Urinary bladder (tissue), 4 donors: ENCODE results near the gene NPBWR2. TPM values are rescaled to one million over a fixed set of nuclear protein-coding genes. Genes with fewer than 3 reads are reported as not detected.

Experiments
- DNase-seq: peaks from one replicate; pipeline ENCODE4 v3.0.0-alpha.2; 2015; ENCODE audit errors: extremely low spot score
- H3K27ac ChIP-seq: one replicate; pipeline ENCODE4 v1.5.1; 2013; ENCODE audit warnings: low read depth, mild to moderate bottlenecking, moderate library complexity
- H3K36me3 ChIP-seq: one replicate; pipeline ENCODE4 v1.6.1; 2013; ENCODE audit warnings: mild to moderate bottlenecking, moderate library complexity; ENCODE audit not compliant: insufficient read depth
- H3K4me1 ChIP-seq: one replicate; pipeline ENCODE4 v1.6.1; 2013; ENCODE audit warnings: mild to moderate bottlenecking, moderate library complexity; ENCODE audit not compliant: insufficient read depth
- H3K4me3 ChIP-seq: one replicate; pipeline ENCODE4 v1.5.1; 2013; ENCODE audit warnings: low read depth, low read length
- WGBS: extraction: QIAGEN DNeasy Blood & Tissue Kit; methylation state at CpG from one replicate; pipeline ENCODE4 v1.1.7; 2013; 5-methylcytosine and 5-hydroxymethylcytosine counted together
- polyA plus RNA-seq: library from polyadenylated mRNA; stranded (reverse); fragments of 200-250 nt; gene quantifications from one replicate; pipeline ENCODE4 v1.2.3, GENCODE V29; 2013
- total RNA-seq: library from RNA; depleted of rRNA; stranded (reverse); fragments of >200 nt; gene quantifications from one replicate; pipeline ENCODE4 v1.2.3, GENCODE V29; 2014
- donor health status: healthy with polysubstance abuse.
- donor health status: healthy.

Gene NPBWR2
- total and polyA plus RNA-seq, 2 donors, result not detected

DNA sequence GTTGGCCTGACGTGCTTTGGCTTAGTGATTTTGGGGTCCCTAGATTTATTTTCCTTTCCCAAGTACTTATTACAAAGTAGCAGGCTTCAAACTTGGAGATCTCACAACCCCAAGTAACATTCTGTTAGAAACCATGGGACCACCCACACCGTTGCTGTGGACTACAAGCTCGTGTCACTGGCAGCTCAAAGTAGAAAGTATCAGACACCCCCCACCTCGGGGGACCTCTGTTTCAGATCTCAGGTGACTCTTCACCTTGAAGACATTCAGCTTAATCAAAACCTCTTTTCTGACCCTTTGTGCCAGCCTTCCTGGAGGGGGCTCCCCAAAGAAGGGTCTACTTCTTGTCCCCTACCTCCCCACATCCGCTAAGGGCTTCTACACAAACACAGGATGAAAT, 41.2 kb upstream of the NPBWR2 start:
- no peaks in the 10 kb centered on the region for H3K4me1 ChIP-seq
- H3K36me3 ChIP-seq, result no peaks in the 10 kb centered on the region
- DNase-seq, result no peak
- 72% methylated on average over 5 of the region's 5 CpGs for WGBS
- no peak overlapping the region for H3K27ac ChIP-seq
- H3K4me3 ChIP-seq, result no peak overlapping the region

DNA sequence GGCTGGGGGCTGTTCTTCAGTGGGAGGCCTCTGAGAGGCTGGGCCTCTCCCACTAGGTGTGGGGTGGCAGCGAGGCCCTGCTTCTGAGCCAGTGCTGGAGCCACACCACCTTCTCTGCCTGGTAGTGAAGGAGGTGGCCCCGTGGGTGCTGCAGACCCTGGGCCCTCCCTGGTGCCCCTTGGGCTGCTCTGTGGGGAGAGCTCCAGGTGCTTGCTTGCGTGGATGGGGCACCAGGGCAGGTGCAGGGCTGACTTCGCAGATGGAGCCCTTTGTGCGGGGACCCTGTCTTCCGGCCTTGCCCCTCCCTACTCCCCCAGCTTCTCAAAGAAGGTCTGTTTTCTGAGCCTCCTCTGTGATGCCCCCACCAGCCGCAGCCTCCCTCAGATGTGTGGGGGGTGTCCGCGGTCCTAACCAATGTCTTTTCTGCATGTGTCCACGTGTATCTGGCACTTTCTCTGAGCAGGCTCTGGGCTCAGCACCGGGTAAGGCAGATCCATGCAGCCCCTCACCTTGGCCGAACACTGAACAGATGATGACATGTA, 39.6 kb upstream of the NPBWR2 start:
- no peaks in the 10 kb centered on the region for H3K4me1 ChIP-seq
- H3K27ac ChIP-seq, result no peak overlapping the region
- H3K4me3 ChIP-seq, result no peak overlapping the region
- H3K36me3 ChIP-seq, result no peaks in the 10 kb centered on the region
- WGBS, result 77% methylated on average over 12 of the region's 12 CpGs
- DNase-seq, result no peak

DNA sequence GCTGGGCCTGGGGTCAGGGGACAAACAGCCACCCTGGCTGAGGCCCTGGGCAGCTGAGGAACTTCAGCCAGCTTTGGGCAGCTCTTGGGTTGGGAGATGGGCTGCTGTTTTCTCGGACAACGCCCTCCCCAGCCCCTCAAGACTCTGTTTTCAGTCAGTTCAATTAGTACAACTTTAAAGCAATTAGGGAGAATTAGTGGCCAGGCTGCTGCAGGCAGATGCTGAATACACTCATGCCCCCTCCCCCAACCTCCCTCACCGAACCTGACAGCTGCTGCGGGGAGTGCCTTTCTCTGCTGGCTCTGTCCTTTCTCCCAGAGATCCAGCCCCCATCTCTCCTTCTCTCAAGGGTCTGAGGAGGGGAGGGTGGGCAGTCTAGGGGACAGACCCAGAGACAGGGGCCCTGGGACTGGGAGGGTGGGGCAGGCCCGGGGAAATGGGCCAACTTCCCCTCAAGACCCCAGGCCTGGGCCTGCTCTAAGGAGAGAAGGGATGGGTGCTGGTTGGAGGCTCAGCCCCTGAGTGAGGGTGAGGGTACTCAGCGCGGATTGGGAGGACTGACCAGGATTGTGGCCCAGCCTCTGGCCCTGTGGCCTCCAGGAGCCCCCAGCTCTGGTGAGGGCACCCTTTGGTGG, 39.1 kb upstream of the NPBWR2 start:
- DNase-seq, result no peak
- WGBS, result 54% methylated on average over 7 of the region's 7 CpGs

DNA sequence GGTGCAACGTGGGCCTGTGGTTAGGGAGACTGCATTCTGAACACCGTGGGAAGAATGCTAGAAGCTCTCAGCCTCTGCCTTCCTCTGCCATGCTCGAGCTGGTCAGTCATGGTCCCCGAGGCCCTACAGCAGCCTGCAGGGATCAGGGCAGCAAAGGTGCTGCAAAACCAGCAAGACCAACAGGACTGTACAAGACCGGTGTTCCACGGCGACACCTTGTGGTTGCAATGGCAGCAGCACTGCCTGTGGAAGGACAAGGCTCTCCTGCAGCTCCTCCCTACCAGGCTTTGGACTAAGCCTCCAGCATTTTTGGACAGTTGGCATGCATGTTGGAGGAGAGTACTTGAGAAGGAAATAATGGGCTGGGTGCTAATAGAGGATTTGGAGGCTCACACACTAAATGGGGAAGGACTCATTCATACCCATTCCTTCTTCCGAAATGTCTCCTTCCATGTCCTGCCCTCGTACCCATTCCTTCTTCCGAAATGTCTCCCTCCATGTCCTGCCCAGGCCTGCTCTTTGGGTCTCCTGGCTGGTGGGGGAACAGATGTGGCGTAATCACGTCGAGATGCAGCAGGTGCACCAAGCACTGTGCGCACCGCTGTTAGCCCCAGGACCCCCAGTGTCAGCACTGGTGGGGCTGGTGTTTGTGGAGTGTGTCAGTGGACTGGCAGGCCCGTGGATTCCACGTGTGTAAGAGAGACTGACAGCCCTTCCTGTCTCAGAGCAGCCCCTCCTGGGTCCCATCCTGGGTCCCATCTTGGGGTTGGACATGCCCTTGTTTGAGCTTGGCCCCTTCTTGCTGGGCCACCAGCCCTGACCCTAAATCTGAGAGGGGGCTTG, 38.3 kb upstream of the NPBWR2 start:
- Histone ChIP-seq H3K27ac (no peak overlapping the region), H3K4me1 (no peaks in the 10 kb centered on the region), H3K36me3 (no peaks in the 10 kb centered on the region), H3K4me3 (no peak overlapping the region)
- WGBS, result 90% methylated on average over 17 of the region's 17 CpGs
- no peak for DNase-seq

More for the DNA sequence above, 39.1 kb upstream of the NPBWR2 start:
- no peak overlapping the region for H3K27ac ChIP-seq
- H3K36me3 ChIP-seq, result no peaks in the 10 kb centered on the region
- no peaks in the 10 kb centered on the region for H3K4me1 ChIP-seq
- no peak overlapping the region for H3K4me3 ChIP-seq

DNA sequence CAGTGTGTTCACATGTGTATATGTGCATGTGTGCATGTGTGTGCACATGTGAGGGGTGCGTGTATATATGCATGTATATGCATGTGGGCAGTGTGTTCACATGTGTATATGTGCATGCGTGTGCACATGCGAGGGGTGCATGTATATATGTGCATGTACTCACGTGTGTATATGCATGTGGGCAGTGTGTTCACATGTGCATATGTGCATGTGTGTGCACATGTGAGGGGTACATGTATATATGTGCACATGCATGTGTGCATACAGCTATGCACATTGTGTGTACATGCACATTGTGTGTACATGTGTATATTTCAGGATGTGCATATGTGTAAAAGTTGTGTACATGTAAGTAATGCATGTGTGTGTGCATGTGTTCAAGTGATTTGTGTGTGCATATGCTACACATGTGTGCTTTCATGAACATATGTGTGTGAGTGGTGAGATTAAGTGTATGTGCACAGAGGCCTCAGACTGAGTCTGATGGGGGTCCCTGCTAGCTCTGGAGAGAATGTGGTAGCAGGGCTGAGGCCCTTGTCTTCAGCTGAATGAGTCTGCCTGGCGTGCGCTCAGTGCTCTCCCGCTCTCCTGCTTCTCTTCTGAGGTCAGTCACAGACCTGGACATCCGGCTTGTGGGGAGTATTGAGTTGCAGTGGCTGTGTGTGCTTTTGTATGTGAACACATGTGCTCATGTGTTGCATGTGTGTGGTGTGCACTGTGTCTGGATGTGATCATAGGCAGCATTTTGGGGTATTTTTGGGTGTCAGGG, 37.0 kb upstream of the NPBWR2 start:
- Histone ChIP-seq H3K4me1 (no peaks in the 10 kb centered on the region), H3K27ac (no peak overlapping the region), H3K4me3 (no peak overlapping the region), H3K36me3 (no peaks in the 10 kb centered on the region)
- DNase-seq, result no peak
- WGBS, result 92% methylated on average over 8 of the region's 8 CpGs

DNA sequence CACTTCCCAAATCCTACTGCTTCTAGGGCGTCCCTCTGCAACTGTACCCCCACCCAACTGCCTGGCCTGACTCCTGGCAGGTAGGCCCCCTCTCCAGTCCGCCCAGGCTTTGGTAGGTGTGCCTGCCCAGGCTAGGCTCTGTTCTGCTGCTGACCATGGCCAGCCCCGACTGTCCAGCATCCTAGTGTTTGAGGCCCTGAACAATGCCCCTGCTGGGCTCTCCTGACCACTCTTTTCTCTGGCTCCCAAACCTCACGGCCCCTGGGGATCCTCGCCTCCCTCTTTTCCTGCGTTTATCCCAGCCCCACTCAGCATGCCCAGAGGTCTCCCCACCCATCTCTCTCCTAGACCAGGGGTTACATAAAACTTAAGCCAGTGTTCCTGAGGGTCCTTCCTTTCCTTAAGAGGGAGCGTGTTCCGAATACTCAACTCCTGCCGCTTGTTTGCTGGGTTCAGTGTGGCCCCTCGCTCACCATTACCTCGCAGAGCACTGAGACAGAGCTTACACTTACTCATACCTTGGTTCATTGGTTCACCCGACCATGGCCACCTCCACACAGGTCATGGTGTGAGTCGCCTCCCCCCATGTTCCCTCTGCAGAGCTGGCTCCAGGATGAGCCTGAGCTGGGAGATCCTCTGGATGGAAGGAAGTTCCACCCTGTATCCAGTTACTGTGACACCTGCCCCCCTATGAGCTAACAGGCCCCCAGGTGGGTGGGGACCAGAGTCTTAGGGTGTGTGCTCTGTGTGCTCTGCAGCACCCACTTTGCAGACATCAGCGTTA, 35.8 kb upstream of the NPBWR2 start:
- DNase-seq, result no peak
- Histone ChIP-seq H3K4me3 (no peak overlapping the region), H3K4me1 (no peaks in the 10 kb centered on the region), H3K36me3 (no peaks in the 10 kb centered on the region), H3K27ac (no peak overlapping the region)
- 71% methylated on average over 14 of the region's 14 CpGs for WGBS

DNA sequence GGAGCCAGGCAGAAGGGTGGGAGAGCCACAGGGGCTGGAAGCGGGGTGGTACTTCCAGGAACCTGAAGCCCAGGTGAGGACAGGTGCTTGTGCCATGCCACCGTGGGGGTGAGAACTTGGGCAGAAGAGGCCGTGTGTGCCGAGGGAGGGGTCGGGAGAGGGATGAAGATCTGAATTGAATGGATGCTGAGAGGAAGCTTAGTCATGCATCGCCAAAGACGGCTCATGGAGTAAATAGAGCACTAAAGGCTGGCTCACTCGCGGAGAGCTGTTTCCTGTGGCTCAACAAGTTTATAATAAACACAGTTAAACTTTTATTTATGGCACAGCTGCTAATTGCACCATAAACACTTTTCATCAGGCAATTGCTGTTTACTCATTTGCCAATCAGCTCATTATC, 35.2 kb upstream of the NPBWR2 start:
- H3K4me1 ChIP-seq, result no peaks in the 10 kb centered on the region
- DNase-seq, result no peak
- 16% methylated on average over 9 of the region's 9 CpGs for WGBS
- no peak overlapping the region for H3K27ac ChIP-seq
- H3K36me3 ChIP-seq, result no peaks in the 10 kb centered on the region
- H3K4me3 ChIP-seq, result no peak overlapping the region

DNA sequence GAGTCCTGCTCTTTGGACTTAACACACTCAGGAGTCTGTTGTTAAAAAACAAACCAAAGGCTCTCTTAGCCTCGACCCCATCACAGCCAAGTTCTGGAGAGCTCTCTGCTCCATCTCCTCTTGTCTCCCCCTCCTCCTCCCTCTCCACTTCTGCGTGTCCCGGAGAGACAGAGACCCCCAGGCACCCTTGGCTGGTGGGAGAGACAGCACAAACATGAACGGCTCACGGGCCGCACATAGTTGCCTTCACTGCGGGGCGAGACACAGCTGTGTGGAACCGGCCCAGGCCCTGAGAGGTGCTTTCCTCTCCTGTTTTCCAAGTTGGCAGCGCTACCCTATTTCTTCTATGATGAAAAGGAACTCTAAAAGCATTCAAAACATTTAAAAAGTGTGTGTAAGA, 33.6 kb upstream of the NPBWR2 start:
- H3K36me3 ChIP-seq, result no peaks in the 10 kb centered on the region
- no peak overlapping the region for H3K4me3 ChIP-seq
- H3K4me1 ChIP-seq, result no peaks in the 10 kb centered on the region
- no peak overlapping the region for H3K27ac ChIP-seq
- DNase-seq, result no peak
- 71% methylated on average over 10 of the region's 10 CpGs for WGBS

DNA sequence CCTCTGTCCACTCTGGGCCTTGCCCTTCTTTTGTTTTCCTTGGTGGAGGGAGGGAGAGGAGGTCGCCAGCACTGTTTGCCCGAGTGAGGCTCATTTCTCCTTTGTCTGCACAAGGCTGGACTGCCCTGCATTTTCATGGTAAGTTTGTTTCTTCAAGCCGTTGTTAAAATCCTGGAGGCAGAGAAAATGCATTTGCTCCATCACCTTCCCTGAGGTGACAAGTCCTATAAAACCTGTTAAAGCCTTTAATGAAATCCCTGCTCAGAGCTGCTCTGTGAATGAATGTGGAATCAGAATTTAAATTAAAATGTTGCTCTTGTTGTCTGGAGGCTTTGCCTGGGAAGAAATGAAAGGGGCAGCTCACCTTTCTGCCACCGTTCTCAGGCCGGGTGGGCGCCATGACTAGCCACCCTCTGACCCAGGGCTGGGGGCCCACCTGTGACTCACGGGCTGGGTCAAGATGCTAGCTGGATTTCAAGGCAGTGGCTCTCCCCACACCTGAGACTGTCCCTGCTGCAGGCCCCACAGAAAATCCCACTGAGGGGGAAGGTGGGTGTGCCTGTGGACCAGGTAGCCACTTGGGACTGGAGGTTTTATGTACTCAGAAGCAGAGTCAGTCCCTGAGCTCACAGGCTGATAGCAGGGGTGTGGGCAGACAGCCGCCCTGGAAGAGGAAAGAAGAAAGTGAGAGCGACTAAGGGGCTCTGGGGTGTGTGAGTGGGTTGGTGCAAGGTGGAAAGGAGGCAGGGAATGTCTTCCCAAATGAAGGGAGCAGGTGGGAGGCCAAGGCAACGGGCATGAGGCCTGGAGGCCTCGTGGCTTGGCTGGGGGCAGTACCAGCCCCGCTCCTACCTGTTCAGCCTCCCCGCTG, 32.9 kb upstream of the NPBWR2 start:
- no peak overlapping the region for H3K27ac ChIP-seq
- no peaks in the 10 kb centered on the region for H3K4me1 ChIP-seq
- H3K36me3 ChIP-seq, result no peaks in the 10 kb centered on the region
- WGBS, result 75% methylated on average over 13 of the region's 13 CpGs
- no peak for DNase-seq
- H3K4me3 ChIP-seq, result no peak overlapping the region

DNA sequence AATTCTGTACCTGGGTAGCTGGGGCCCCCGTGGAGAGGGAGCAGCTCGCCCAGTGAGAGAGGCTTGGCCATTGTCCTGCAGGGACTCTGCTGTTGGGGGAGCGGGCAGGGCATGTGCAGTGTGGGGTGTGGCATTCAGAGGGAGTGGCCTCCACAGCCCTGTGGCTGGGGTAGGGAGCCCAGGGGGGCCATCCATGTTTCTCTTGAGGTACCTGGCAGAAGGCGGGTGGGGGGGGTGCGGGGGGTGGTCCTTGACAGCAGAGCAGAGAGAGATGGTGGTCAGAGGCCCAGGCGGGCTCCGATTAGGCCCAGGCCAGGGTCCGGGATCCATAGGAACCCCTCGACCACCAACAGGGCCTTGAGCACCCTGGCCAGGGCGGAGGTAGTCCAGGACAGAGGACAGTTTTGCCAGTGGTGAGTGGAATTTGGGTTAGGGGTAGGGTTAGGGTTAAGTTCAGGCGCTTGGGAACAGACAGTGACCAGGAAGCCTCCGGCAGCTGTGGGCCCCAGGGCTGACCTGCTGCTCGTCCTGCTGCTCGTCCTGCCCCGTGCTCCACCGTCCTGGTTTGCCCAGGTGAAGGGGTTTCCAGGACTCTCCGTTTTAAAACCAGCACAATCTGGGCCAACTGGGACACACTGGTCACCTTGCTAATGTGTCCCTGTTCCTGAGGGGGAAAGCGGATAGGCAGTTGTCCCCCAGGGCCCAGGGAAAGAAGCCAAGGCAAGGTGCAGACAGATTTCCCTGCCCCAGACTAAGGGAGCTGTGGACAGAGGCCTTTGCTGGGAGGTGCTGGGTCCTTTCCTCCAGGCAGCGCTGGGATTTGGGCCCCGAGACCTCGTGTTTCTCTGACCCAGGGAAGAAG, 32.1 kb upstream of the NPBWR2 start:
- no peaks in the 10 kb centered on the region for H3K36me3 ChIP-seq
- 75% methylated on average over 21 of the region's 21 CpGs for WGBS
- H3K27ac ChIP-seq, result no peak overlapping the region
- DNase-seq, result no peak
- H3K4me1 ChIP-seq, result no peaks in the 10 kb centered on the region
- H3K4me3 ChIP-seq, result no peak overlapping the region

DNA sequence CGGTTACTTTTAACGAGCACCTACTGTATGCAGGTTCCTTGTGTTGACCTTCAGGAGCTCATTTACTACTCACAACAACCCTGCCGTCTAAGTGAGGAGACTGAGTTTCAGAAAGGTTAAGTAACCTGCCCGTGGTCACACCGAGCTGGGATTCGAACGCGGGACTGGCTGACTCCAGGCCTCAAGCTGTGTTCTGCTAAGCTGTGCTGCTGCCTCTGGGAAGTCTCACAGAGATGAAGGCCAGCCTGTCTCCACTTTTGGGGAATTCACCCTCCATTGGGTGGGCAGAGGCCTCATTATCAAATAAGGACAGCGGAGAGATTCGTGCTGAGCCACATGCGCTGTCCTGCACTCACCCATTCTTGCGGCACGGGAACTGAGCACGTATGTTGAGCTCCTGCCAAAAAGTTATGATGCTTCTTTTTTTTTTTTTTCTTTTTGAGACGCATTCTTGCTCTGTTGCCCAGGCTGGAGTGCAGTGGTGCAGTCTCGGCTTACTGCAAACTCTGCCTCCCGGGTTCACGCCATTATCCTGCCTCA, 31.0 kb upstream of the NPBWR2 start:
- H3K36me3 ChIP-seq, result no peaks in the 10 kb centered on the region
- H3K4me3 ChIP-seq, result no peak overlapping the region
- no peaks in the 10 kb centered on the region for H3K4me1 ChIP-seq
- WGBS, result 76% methylated on average over 18 of the region's 18 CpGs
- DNase-seq, result no peak
- no peak overlapping the region for H3K27ac ChIP-seq
